Measurements from ENCODE around the gene FRAT2. TPM values are rescaled to one million over a fixed set of nuclear protein-coding genes. Genes with fewer than 3 reads are reported as not detected.

The FRAT2 gene
- total and polyA plus RNA-seq, 8 donors, result 7.4 to 30.2 (median 8.6) TPM

- Histone ChIP-seq H3K27ac (no peak overlapping the region), H3K4me3 (no peak overlapping the region), H3K9me3 (no peaks in the 10 kb centered on the region), H3K27me3 (no peaks in the 10 kb centered on the region), H3K36me3 (peaks cover 0 to 95% of the 10 kb centered on the region in 2 donors), H3K4me1 (peaks cover 0 to 12% of the 10 kb centered on the region in 2 donors)
- intact Hi-C loops (cut with DNase I), result no loop called here
- DNase-seq (peak in 1 of 4 donors; percentile 42), ATAC-seq (no peak)
- no peak for TF ChIP-seq CTCF (IDR thresholded peaks at IDR 0.05)
Observed at GRCh38 chr10:97380516-97380915, 46.0 kb upstream of the FRAT2 start.

GRCh38 chr10:97378933-97379921, 44.7 kb upstream of the FRAT2 start:
- peak in 1 of 4 donors; percentile 57 for DNase-seq
- H3K9me3 ChIP-seq, result no peaks in the 10 kb centered on the region
- no peak for ATAC-seq
- H3K4me3 ChIP-seq, result no peak overlapping the region
- no peak for TF ChIP-seq CTCF (IDR thresholded peaks at IDR 0.05)
- intact Hi-C loops (cut with DNase I), result no loop called here
- H3K27me3 ChIP-seq, result no peaks in the 10 kb centered on the region
- peaks cover 0 to 23% of the 10 kb centered on the region in 2 donors for H3K4me1 ChIP-seq
- peaks cover 0 to 93% of the 10 kb centered on the region in 2 donors for H3K36me3 ChIP-seq
- H3K27ac ChIP-seq, result no peak overlapping the region

- intact Hi-C loops (cut with DNase I), result no loop called here
- ATAC-seq, result no peak
- no peak for DNase-seq
Observed at GRCh38 chr10:97376413-97376812, 41.9 kb upstream of the FRAT2 start.

GRCh38 chr10:97373456-97373855, 38.9 kb upstream of the FRAT2 start:
- peaks cover 0 to 62% of the 10 kb centered on the region in 2 donors for H3K4me1 ChIP-seq
- peak in 1 of 4 donors; percentile 37 for DNase-seq
- H3K9me3 ChIP-seq, result no peaks in the 10 kb centered on the region
- intact Hi-C loops (cut with DNase I), result no loop called here
- ATAC-seq, result no peak
- H3K4me3 ChIP-seq, result no peak overlapping the region
- no peak for TF ChIP-seq CTCF (IDR thresholded peaks at IDR 0.05)
- H3K27me3 ChIP-seq, result no peaks in the 10 kb centered on the region
- peaks cover 0 to 98% of the 10 kb centered on the region in 2 donors for H3K36me3 ChIP-seq
- H3K27ac ChIP-seq, result peak overlapping the region; percentile 65 to 88

More at GRCh38 chr10:97376413-97376812, 41.9 kb upstream of the FRAT2 start:
- TF ChIP-seq CTCF (IDR thresholded peaks at IDR 0.05), result peak in 1 of 2 donors; percentile 15
- H3K9me3 ChIP-seq, result no peaks in the 10 kb centered on the region
- no peaks in the 10 kb centered on the region for H3K27me3 ChIP-seq
- peak overlapping the region in 1 of 2 donors; percentile 88 for H3K27ac ChIP-seq
- H3K4me3 ChIP-seq, result no peak overlapping the region
- peaks cover 0 to 50% of the 10 kb centered on the region in 2 donors for H3K4me1 ChIP-seq
- peaks cover 0 to 98% of the 10 kb centered on the region in 2 donors for H3K36me3 ChIP-seq

- peak in 3 of 4 donors; percentile 32 to 78 (median 64) for DNase-seq
- Histone ChIP-seq H3K27ac (peak overlapping the region; percentile 65 to 88), H3K36me3 (peaks cover 0 to 98% of the 10 kb centered on the region in 2 donors)
Observed at GRCh38 chr10:97372233-97372875, 37.8 kb upstream of the FRAT2 start.

More at GRCh38 chr10:97372233-97372875, 37.8 kb upstream of the FRAT2 start:
- H3K4me3 ChIP-seq, result no peak overlapping the region
- no peak for TF ChIP-seq CTCF (IDR thresholded peaks at IDR 0.05)
- intact Hi-C loops (cut with DNase I), result no loop called here
- peaks cover 0 to 72% of the 10 kb centered on the region in 2 donors for H3K4me1 ChIP-seq
- peak; percentile 87 for ATAC-seq
- no peaks in the 10 kb centered on the region for H3K27me3 ChIP-seq
- H3K9me3 ChIP-seq, result no peaks in the 10 kb centered on the region
